Vagina (tissue), 2 donors: ENCODE measurements around the gene RSPH10B.
"Not testable (repeated sequence)": the region's sequence is repeated elsewhere in the genome, so short reads cannot be mapped to it uniquely, and the experiment has no call there.

Experiments used
- POLR2A ChIP-seq, 2 donors: fragments of 450-650 bp; IDR thresholded peaks; one replicate each; pipeline ENCODE4 v1.6.1; 2017; ENCODE audit warnings: antibody characterized with exemption in 2 of 2, mild to moderate bottlenecking in 2 of 2, moderate library complexity in 2 of 2
- POLR2AphosphoS5 ChIP-seq, 2 donors: sonication (generic); formaldehyde crosslinking; IDR thresholded peaks; one replicate each; pipeline ENCODE4 v1.9.0; 2017; ENCODE audit warnings: antibody characterized with exemption in 2 of 2, mild to moderate bottlenecking in 2 of 2, low read depth in 1 of 2; ENCODE audit not compliant: insufficient read depth in 1 of 2
- TF ChIP-seq, protein P1 (sequence below), 3 experiments: fragments of 450-650 bp in 2 of 3; fragments of 200-600 bp in 1 of 3; sonication (generic) in 1 of 3; IDR thresholded peaks; one replicate each; pipeline ENCODE4 v1.5.1; 2017 to 2019; ENCODE audit warnings: antibody characterized with exemption in 3 of 3, mild to moderate bottlenecking in 2 of 3, moderate library complexity in 2 of 3

DNA sequence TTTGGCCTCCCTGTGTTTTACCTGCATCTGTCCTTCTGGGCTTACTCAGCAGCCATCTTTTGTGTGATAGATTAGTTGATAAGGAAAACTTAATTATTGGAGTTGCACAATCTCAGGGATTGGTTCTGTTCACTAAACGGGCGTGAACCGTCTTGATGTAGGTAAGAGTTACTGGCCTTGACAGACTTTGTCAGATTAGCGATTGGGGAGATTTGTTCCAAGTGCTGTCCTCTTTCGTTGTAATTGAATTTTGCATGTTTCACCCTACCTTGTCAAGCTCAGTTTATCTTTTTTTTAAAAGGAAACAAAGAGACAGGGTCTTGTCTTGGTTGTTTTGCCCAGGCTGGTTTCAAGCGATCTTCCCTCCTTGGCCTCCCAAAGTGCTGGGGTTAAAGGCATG, 67.5 kb downstream of the RSPH10B start:
- TF ChIP-seq, protein P1, sequence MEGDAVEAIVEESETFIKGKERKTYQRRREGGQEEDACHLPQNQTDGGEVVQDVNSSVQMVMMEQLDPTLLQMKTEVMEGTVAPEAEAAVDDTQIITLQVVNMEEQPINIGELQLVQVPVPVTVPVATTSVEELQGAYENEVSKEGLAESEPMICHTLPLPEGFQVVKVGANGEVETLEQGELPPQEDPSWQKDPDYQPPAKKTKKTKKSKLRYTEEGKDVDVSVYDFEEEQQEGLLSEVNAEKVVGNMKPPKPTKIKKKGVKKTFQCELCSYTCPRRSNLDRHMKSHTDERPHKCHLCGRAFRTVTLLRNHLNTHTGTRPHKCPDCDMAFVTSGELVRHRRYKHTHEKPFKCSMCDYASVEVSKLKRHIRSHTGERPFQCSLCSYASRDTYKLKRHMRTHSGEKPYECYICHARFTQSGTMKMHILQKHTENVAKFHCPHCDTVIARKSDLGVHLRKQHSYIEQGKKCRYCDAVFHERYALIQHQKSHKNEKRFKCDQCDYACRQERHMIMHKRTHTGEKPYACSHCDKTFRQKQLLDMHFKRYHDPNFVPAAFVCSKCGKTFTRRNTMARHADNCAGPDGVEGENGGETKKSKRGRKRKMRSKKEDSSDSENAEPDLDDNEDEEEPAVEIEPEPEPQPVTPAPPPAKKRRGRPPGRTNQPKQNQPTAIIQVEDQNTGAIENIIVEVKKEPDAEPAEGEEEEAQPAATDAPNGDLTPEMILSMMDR (IDR thresholded peaks at IDR 0.05) = not testable (repeated sequence)
- not testable (repeated sequence) for TF ChIP-seq POLR2A (IDR thresholded peaks at IDR 0.05); POLR2AphosphoS5 (IDR thresholded peaks at IDR 0.05; ENCODE audit: insufficient read depth in 1 of 2, low read depth in 1 of 2)
